Activated CD4-positive, alpha-beta T cell treated with anti-CD3 and anti-CD28 coated beads, Interleukin-2, amount 50 U/mL, for 1 hour (primary cell): ENCODE measurements around the gene EP400.
"Not testable (repeated sequence)": the region's sequence is repeated elsewhere in the genome, so short reads cannot be mapped to it uniquely, and the experiment has no call there.

Source experiments
- DNase-seq: peaks from one replicate; pipeline ENCODE4 v3.0.0-alpha.2; 2020

The EP400 gene

DNA sequence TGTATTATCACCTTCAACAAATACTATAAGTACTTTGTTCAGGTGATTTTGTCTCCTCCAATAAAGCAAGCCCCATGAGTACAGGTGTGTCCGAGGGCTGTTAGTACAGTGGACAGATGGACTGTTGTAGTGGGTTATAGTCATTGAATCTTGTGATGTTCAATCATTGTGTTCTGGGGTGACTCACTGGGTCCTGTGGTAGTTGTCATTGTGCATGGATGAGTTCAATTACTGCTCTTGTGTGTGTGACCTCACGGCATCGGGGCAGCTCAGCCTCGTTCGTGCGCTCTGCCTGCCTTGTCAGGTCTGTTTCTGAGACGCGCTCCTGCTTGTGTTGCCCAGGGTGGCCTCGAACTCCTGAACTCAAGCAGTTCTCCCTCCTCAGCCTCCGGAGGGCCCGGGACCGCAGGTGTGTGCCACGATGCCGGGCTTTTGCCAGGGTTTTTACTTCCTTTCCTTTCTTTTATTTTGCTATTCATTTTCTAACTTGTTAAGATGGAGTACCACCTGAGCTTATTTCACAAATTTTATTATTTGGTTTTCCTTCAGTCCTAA lies 122.2 kb downstream of the EP400 start:
- no peak for DNase-seq

DNA sequence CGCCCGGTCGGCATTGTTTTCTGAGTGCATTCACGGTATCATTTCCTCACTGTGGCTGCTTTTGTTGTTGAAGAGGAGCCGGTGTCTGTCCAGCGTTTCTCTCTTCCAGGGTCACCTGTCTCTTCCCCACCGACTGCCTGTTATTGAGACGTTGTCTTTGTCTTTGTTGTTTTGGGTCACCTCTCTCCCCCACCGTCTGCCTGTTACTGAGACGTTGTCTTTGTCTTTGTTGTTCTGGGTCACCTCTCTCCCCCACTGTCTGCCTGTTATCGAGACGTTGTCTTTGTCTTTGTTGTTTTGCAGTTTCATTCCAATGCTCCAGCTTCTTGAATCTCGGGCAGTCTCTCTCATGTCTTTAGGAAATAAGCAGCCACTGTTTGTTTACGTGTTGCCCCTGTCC lies 124.5 kb downstream of the EP400 start:
- DNase-seq = no peak

DNA sequence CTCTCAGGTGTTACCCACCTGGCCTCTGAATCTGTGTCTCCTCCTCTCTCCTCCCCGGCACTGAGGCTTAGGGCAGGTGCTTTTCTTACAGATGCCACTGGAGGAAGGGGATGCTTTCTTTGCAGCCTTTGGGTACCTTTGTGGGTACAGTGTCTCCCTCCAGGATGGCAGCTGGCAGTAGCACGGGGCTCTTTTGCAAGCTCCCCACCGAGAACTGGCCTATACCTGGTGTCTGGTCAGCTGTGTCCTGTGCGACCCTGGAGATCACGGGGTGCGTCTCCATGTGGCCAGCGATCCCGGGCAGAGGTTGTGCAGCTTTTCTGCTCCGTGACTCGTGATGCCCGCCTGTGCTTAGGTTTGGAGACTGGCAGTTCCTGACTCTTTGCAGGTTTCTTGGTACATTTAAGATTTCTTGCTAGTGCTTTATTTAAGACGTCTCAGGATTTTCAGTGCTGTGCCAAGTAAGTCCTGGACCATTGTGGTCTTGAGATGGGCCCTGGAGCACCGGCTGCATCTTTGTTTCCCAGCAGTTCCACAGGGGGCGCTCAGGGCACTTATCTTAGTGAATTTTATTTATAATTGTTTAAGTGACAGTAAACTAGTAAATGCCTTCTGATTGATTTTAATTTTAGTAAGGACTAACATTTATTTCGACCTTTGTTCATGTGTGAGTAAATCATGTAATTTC lies 125.4 kb downstream of the EP400 start:
- no peak for DNase-seq

DNA sequence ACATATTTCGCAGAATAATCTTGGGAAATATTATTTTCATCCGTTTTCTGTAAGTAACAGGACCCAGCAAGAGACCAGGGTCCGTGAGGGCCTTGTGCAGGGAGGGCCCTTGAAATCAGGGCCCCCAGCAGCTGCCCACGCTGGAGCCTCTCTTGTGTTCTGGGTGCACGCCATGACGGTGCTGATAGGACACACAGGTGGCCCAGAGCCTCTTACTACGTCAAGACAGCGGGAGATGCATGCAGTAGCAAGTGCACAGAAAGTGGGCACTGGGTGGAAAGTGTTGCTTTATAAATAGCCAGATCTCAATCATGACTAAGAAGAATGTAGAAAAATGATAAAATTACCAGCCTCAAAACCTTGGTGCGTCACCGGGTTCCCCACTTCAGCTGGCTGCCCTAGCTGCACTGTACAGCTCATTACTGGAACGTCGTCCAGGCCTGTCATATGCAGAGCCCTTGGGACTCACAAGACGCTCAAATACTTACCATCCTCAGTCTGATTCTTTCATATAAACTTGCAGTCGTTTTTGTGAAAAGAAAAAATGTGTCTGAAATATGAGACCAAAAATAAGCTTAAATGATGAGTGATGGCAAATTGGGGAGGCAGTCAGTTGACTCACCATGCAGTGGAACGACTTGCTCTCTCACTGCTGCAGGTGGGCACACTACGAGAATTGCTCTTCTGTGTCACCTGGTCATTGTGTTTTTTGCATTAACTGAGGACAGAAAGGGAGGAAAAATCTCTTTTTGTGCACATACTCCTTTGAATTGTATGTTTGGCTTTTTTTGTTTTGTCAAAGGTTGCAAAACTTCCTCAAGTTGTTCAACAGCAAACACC lies 126.2 kb downstream of the EP400 start:
- DNase-seq = no peak

DNA sequence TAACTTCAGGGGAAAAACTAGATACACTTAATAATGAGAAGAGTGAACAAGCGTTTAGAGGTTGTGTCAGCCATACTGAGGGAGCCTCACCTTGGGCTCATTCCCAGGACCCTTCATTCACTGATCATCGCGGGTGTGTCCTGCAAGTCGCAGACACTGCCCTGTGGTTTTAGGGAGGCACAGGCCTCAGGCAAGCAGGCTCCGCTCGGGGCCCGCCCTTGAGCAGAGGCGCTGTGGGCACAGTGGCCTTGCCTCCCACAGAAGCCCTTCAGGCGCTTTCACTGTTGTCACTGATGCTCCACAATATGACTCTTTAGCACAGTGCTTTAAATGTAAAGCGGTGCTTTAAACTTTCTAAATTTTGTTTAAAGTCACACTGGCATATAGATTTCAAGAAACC lies 127.0 kb downstream of the EP400 start:
- no peak for DNase-seq

DNA sequence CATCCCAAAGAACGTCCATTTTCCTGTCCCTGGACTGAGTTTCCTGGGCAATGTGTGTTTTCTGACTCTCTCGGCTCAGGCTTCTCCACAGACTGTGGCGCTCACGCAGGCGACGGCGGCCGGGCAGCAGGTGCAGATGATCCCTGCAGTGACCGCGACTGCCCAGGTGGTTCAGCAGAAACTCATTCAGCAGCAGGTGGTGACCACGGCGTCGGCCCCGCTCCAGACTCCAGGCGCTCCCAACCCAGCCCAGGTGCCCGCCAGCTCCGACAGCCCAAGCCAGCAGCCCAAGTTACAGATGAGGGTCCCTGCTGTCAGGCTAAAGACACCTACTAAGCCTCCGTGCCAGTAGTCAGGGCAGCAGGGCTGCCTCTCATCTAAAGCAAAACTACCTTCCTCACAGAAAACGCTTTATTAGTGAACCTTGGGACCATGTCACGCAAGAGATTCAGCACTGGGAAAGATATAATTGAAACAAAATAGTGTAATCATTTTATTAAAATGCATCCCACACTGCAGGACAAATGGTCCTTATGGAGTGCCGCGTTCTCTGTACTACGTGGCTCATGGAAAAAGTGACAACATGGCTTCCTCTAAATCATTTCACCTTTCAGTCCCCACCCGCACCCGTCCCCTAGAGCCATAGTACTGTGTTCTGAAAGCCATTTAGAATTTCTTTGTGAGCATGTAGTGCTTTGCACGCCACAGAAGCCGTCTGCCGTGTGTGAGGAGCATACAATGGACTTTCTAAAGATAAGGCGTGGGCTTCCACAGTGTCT lies 127.8 kb downstream of the EP400 start:
- DNase-seq = no peak

DNA sequence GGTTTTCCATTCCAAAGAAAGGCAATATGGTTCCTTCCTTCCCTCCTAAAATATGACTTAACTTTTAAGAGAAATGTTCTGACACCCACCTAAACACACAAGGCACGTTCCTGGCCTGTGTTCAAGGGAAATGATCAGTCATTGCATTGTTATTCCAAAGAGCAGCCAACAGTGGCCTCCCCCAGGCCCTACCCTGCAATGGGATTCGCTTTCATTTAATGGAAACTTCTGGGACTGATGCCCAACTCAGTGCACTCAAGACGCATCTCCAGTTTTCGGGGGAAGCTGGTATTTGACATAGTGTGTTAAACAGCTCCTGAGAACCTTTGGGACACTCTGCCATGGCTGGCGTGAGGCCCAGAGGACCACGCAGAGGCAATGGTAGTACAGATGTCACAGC lies 128.4 kb downstream of the EP400 start:
- DNase-seq = no peak

DNA sequence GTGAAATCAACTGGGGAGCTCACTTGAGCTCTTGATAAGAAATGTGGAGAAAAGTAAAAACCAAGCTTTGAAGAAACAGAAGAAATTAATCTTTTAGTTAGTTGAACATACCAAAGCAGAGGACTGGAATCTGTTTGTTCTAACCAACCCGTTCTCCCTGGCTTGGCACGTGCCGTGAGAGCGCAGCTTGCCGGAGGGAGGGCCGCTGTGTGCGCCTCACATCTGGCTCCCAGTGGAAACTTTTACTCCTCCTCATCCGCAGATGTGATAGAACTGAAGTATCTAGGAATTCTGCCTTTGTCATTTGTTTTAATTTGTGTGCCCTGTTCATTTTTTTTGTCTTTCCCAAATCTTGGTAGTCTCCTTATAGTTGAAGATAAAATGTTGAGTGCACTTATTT lies 129.5 kb downstream of the EP400 start:
- DNase-seq = no peak

DNA sequence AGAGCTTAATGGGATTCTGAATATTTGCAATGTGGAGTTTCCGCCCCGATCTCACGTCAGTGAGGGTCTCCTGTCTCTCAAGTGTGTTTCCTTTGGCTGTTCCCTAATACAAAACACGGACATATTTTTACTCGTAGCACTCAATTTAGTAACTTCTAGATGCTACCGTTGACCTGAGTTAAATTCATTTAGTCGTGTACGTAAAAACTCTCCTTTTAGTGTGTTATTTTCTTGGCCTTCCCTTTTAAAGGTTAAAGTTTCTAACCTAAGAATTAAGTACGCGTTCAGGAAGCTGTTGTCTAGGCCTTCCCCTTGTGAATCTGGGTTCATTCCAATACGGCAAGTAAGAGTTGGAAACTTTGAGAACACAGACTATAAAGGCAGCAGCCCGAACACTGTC lies 130.0 kb downstream of the EP400 start:
- DNase-seq = no peak

DNA sequence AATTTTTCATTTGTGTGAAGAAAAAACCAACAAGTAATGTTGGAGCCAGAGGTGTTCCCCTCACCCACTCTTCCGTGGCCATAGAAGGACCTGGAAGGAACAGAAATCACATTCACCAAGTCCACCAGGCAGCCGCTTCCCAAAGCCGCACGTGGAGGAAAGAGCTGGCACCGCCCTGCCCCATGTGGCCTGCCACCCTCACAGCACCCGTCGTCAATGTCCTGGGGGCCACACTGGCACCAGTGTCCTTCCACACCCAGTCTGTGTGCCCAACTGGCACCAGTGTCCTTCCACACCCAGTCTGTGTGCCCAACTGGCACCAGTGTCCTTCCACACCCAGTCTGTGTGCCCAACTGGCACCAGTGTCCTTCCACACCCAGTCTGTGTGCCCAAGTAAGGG lies 130.8 kb downstream of the EP400 start:
- DNase-seq = not testable (repeated sequence)

DNA sequence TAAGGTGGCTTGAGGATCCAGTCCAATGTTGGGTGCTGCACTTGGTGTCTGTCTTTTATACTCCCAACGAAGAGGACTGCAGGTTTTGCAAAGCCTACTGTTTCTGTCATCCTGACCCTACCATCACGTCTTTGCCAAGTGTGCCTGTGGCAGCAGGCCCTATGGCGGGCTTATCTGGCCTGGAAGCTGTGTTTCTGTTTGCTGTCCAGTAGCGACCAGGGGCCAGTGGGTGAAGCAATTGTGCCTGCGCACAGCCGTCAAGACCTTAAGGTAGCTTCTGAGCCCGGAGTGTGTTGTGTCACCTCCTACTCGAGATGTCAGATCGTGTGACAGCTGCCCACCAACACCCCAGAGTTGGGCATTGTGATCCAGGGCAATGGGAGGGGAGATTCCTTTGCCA lies 131.7 kb downstream of the EP400 start:
- DNase-seq = no peak

DNA sequence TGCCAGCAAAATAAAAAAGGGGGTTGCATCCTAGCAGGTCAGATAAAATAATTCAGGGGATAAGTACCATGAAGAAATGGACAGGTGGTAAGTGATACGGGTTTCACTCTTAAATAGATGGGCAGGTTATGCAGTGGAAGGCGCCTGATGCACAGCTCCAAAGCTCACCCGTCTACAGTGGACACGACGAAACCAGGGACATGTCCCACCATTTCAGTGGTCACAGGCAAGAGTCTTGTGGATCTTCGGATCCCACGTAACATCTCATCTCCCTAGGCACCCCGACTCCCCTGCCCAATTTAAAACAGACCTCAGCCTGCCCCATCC lies 133.8 kb downstream of the EP400 start:
- no peak for DNase-seq

DNA sequence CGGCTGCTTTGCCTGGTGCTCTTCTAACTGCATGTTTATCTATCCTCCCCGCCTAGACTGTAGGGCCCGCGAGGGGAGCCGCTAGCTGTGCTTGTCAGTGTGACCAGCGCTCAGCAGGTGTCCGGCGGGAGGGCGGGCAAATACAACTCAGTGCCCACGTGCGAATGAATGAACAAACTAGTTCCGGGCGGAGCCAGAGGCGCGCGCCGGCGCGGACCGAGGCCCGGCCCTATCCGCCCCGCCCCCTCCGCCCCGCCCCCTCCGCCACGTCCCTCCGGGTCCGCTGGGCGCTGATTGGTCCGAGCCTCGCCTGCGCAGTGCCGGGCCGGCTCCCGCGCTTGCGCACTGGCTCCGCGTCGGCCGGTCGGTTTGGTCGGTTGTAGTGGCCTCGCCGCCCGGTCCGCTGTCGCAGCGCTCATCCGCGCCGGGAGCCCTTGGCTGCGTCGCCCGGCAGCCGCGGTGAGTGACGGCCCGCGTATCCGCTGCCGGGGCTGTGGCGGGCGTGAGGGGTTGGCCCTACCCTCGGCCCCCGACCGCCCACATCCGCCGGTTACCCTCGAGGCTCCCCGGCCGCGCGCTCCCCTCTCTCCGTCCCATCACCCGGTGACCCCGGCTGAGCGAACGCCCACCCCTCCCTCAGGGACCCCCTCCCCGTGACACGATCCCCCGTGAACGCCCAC lies 134.3 kb downstream of the EP400 start:
- peak; percentile 85 for DNase-seq

DNA sequence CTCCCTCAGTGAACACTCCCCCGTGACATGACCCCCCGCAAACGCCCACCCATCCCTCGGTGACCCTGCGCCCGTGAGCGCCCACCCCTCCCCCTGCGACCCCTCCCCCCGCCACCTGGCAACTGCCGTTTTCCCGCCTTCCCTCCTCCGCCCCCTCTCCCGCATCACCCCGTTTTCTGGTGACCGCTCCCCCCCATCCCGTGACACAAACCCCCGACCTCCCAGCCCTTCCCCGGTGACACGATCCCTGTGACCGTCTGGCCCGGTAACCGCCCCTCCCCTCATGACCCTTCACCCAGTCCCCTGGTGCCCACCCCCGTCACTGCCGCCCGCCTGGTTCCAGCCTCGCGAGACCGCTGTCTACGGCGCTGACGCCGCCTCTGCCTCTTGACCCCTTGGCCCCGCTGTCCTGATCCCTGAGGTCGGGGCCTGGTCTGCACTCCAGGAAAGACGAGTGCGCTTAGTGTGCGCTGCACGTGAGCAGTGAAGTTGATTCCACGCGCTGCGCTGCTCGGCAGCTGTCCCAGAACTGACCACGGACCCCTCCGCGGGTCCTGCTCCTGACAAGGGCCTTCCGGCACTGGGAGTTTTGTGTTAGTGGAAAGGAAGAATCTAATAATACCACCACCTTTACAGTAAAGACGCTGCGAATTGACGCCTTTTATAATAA lies 135.0 kb downstream of the EP400 start:
- DNase-seq = peak; percentile 24

DNA sequence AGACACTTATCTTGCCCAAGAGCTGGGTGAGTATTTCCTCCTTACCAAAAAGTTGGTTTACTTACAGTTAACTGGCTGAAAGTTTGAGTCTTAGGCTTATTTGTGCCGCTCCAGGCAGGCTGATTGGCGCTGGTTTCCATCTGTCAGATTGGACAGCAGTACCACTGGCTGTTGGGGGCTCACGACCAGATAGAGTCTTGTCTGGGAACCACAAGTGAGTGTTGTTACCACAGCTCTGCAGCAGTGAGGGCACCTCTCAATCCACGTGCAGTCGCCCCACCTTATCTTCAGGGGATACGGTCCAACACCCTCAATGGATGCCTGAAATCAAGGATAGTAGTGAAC lies 135.5 kb downstream of the EP400 start:
- no peak for DNase-seq

DNA sequence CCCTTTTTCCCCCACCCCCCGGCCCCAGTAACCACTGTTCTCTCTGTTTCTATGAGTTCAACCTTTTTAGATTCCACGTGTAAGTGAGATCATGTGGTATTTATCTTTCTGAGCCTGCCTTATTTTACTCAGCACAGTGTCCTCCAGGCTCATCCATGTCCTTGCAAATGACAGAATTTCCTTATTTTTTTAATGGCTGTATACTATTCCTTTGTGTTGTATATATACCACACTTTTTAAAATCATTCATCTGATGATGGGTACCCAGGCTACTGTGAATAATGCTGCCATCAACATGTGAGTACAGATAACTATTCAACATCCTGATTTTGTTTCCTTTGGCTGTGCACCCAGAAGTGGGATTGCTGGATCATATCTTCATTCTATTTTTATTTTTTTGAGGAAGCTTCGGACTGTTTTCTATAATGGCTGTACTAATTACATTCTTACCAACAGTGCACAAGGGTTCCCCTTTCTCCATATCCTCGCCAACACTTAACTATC lies 139.7 kb downstream of the EP400 start:
- no peak for DNase-seq

DNA sequence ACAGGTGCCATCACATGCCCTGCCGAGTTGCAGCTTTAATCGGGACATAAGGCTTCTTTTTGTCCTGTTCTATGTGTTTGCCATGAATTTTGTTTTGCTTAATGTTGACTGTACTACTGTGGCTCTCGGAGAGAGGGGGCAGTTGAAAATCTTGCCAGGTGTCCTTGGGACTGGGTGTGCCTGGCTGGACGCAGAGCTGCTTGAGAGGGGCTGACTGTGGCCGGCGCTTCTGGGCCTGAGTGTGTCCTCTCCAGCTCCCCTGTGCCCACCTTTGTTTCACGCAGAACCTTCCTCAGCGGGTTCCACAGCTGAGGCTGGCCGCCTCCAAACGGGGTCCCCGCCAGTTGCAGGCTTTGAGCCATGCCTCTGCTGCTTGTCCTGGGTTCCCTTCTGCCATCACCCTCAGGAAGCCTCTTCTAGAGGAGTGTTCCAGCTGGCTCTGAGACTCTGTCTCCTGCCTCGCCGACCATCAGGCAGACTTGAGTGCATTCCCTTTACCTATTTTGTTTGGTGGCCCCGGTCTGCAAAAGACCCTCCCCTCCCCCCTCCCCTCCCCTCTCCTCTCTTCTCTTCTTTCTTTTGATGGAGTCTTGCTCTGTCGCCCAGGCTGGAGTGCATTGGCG lies 144.6 kb downstream of the EP400 start:
- no peak for DNase-seq

DNA sequence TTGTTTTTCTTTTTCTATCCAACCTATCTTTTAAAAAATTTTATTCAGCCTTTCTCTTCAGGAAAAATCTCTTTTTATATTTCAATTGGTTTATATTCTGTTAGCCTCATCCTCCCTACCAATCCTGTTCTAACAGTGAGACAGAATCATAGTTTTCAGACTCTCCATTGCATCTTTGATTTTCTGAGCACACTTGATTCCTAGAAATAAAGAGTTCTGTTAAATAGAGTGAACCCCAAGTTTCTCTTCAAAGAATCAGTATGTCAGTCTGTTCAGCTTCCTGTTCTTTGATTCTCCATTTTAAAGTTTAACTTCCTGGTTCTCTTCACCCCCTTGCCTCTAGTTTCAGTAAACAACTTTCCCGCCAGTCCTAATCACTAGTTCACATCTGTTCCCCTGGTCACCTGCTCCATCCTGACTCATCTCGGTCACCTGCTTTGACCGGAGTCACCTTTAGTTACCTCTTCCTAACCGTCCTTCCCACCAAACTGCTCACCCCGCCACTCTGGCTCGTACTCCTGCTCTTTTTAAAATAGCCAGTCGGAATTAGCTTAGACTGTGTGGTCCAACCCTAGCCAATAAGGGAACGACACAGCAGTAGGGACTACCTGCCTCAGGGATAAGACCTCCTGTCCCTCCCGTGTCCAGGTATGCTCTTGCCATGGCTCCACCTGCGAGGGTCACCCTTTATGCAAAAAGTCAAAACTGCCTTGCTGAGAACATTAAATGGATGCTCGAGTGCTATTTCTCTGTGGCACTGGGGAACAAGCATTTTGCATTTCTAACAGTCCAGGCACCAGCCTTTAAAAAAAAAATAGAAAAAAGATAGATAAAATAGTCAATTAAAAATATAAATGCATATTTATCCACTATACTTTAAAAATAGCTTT lies 146.0 kb downstream of the EP400 start:
- no peak for DNase-seq

DNA sequence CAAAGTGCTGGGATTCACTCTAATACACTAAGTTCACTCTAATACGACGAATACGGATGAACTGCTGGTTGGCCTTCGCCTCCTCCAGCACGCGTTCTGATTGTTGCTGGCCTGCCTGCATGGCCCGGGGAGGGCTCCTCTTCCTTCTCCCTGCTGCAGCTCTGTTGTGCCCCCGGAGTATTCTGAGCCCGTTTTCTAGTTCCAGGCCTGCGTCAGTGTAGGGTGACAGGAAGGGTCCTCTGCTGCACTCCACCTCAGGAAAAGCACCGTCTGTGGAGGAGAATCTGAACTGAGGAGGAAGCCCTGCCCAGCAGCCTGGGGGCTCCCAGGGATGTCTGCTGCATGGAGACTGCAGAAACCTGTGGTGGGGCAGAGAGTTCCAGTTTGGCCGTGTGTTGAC lies 150.0 kb downstream of the EP400 start:
- no peak for DNase-seq

DNA sequence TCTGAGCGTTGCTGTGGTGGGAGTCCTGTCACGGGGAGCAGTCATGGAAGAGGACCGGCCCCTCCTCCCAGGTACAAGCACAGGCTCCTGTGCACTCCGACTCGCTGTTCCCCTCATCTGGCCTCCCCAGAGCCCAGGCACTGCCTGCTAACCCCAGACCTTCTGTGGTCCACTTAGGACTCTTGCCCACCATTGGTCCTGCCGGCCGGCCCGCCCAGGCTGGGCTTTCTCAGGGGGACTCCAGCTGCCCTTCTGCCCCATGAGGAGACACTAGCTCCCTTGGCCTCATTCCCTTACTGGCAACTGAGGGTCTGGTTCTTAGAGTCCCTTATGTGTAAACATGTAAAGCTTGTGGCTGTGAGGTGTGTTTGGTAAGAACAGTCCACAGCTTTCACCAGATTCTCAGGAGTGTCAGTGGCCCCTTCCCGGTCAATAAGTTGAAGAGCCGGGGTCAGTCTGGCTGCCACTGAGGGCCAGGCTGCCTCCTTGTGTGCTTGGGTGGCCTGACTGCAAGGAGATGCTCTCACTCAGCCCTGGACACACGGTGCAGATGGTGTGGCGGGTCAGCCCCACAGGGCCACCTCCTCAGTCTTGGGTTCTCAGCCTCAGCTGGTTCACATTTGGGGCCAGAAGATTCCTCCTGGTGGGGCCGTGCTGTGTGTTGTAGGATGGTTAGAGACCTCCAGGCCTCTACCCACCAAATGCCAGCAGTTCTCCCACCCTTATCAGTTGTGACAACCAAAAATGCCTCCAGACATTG lies 150.7 kb downstream of the EP400 start:
- DNase-seq = no peak
